GM19099 (cell line): ENCODE measurements around the gene PSD2.

Experiments
- POLR2A ChIP-seq: IDR thresholded peaks from 3 replicates; pipeline ENCODE4 v1.6.1; 2011; ENCODE audit warnings: low read depth; ENCODE audit not compliant: insufficient read length; ENCODE audit errors: extremely low read depth

PSD2 gene

GRCh38 chr5:139888370-139888769 is 92.8 kb downstream of the PSD2 start:
- no peak for TF ChIP-seq POLR2A

GRCh38 chr5:139889410-139889809 is 93.8 kb downstream of the PSD2 start:
- no peak for TF ChIP-seq POLR2A

GRCh38 chr5:139893873-139894272 is 98.3 kb downstream of the PSD2 start:
- TF ChIP-seq POLR2A: no peak
